ENCODE results near the gene PEX5L.

PEX5L gene

DNA sequence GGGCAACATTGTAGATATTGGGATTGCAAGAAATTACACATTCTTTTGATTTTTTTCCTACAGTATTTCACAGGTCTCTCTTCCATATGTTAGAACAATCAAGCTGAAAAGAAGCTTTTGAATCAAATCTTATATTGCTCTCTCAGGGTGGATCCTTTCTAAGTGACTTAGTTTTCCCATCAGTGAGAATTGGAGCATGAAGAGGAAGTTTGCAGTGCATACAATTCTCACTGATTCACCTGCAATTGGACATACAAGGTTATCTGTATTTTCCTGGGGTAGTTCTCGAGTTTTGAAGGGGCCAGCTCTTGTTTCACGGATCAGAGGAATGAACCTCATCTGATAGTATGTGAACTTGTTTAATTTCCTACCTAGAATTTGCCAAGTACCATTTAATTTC lies 150.8 kb downstream of the PEX5L start:
- DNase-seq: no peak

DNA sequence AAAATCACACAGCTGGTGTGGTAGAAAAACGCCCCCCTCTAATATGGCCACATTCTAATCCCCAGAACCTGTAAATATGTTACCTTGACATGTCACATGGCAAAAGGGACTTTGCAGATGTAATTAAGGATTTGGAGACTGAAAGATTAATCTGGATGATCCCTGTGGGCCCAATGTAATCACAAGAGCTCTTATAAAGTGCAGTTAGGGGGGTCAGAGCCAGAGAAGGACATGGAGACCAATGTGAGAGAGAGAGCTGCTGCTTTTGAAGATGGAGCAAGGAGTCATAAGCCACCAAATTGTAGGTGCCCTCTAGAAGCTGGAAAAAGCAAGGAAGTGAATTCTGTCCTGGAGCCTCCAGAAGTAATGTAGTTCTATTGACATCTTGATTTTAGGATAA lies 152.6 kb downstream of the PEX5L start:
- DNase-seq: no peak

DNA sequence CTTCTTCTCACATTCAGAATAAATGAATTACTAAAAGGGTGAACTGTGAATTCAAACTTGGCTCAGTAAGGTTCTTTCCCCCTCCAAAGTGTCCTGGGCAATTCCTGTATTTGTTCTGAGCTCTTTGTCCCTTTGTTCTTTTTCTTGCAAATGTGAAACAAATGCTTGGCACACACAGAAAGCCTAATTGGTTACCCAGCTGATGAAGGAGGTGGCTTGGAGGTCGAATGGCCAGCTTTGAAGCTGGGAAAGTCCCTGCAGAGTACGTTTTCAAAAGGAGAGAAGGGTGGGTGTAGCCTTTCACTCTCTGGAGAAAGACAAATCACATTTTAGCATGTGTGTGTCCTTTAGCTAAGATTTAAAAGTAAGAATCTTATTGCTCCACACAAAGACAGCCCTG lies 154.4 kb downstream of the PEX5L start:
- DNase-seq: no peak

- no peak for DNase-seq
Measured at GRCh38 chr3:179881791-179882190, 154.9 kb downstream of the PEX5L start.

- DNase-seq: no peak
Measured at GRCh38 chr3:179880868-179881267, 155.9 kb downstream of the PEX5L start.

DNA sequence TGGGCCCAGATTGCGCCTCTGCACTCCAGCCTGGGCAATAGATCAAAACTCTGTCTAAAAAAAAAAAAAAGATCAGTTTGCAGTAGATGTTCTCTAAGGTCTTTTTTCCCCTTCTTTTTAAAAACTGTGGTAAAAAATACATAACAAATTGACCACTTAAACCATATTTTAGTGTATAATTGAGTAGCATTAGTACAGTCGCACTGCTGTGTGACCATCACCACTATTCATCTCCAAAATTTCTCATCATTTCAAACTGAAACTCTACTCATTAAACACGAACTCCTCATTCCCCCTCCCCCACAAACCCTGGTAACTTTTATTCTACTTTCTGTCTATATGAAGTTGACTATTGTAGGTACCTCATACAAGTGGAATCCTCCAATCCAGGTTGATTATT lies 160.3 kb downstream of the PEX5L start:
- DNase-seq: no peak

GRCh38 chr3:179872842-179873241 lies 163.9 kb downstream of the PEX5L start:
- DNase-seq: no peak

- DNase-seq: no peak
Measured at GRCh38 chr3:179871782-179872181, 165.0 kb downstream of the PEX5L start.

GRCh38 chr3:179868715-179869114 lies 168.0 kb downstream of the PEX5L start:
- DNase-seq: no peak

DNA sequence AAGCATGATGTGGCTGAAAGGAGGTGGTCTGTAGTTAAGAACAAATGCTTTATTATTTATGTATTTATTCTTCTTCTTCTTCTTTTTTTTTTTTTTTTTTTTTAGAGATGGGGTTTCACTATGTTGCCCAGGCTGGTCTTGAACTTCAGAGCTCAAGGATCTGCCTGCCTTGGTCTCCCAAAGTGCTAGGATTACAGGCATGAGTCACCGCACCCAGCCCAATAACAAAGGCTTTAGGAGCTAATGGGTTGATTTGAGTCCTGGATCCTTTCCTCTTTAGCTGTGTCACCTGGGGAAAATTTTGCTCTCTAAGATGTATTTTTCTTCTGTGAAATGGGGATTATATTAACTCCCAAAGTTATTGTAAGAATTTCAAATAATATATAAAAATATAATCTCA lies 168.8 kb downstream of the PEX5L start:
- no peak for DNase-seq

DNA sequence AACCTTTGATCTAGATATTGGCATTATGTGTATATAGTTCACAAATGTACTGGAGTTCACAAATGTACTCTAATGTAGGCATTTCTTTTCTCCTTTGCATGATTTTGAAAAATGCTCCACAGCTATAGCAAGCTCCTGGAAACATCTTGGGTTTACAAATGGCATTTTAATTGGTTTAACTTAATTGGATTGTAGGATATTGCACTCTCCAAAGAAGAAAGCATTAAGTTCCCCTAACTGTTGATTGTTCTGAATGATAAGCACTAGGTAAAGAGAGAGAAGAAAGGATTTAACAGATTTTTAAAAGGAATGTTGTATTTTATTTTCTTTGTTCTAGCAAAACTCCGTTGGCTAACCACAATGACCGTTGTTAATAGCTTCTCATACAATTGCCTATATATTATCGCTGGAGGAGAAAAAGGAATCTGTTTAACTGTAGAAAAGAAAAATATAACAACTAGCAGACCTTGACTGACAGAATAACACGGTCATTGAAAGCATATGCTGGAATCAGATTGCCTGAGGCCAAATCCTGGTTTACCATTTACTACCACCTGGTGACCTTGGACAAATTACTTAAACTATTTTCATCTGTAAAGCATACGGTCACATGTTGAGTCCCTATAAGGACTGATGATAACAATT lies 170.8 kb downstream of the PEX5L start:
- DNase-seq: no peak

- DNase-seq: no peak
Measured at GRCh38 chr3:179861953-179862352, 174.8 kb downstream of the PEX5L start.

DNA sequence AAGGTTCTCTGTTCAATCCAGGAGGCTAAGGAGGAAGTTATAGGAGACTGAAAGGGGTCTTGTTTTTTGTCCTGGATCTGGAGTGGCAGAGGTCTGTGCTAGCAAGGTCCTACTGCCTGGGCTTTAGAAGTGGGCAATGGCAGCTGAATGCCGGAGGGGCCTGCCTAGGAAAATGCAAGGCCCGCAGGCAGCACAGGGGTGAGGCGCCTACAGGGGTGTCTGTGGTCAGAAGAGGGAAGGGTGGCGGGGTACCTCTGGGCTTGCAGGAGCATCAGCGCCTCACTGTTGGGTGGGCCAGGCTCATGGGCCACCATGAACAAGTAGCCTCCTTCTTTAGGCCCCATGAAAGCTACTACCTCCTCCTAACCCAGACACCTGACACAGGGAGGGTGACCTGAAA lies 175.4 kb downstream of the PEX5L start:
- no peak for DNase-seq

GRCh38 chr3:179860275-179861107 lies 176.2 kb downstream of the PEX5L start:
- DNase-seq: no peak

DNA sequence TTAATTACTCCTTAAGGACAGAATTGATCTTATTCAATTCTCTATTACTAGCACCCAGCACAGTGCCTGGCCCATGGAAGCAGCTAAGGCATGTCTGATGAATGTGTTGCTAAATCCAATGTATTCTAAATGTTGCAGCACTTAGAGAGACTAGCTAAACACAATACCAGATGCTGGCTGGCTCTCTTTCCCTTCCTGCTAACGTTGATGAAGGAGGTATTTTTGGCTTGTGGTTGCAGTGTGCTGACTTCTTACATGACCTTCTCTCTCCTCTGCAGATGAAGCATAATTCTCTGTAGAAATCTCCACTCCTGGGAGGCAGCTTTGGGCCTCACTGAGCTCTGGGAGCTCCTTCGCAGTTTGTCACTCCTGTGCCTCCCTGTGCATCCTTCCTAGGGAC lies 183.6 kb downstream of the PEX5L start:
- no peak for DNase-seq

GRCh38 chr3:179852142-179852905 lies 184.4 kb downstream of the PEX5L start:
- no peak for DNase-seq

DNA sequence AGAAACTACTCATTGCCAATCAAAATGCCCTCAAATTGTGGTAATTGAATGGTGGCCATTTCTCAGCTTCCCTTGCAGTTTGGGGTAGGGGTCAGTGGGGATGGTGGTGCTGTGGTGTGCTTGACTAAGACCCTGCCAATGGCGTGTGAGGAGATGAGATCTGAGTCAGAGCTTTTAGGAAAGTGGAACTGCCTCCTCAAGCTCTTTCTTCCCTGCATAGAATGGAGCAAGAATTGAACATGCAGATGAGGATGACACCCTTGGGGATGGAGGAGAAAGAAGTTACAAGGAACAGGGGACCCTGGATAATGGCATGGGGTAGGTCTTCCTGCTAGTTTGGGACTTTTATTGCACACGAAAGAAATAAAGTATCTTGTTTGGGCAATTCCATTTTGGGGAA lies 188.0 kb downstream of the PEX5L start:
- no peak for DNase-seq

DNA sequence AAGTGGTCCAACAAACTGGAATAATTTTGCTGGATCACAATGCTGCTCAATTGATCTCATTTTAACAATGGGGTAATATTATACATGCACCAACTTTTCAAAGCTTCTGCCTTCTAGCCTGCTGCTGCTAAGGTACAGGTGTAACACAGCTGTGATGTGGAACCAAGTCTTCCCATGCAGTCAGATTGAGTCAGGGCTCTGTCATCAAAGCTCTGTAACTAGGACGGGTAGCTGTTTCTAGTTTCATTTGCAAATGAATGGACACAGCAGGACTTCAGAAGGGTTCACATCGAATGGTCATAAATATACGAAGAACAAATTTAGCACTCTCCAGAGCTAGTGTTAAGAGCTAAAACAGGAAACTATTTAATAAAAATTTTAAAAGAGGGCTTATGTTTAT lies 194.7 kb downstream of the PEX5L start:
- no peak for DNase-seq

DNA sequence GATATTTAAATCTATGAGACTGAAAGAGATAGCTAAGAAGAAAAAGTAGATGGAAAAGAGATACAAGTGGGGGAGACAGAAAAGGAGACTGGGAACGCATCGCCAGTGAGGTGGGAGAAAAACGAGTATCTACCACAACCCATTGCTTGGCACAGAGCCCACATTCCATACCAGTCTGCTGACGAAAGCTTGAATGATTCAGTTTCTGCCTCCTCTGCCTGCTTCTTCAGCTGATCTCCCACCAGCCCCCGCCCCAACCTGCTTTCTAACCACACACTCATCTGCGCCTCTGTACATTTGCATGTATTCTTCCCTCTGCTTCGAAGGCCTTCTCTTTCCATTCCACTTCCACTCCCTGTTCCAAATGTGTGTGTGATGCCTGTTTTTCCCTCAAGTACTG lies 195.8 kb downstream of the PEX5L start:
- DNase-seq: no peak

DNA sequence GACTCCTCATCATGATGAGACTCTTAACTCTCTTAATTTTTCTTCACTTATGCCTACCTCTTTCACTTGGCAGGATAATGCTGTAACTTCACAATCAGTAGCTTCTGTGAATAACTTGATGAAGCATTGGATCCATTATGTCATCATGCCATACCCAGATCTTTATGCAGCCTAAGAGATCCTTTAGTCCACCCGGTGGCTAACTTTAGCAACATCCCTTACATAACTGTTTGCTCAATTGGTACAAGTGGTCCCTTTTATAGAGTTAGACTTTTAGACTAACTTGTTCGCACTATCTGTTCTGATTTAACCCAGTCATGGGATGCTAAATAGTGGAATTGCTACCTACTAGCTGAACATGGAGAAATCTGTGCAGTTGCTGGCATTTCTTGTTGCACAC lies 199.4 kb downstream of the PEX5L start:
- no peak for DNase-seq

DNA sequence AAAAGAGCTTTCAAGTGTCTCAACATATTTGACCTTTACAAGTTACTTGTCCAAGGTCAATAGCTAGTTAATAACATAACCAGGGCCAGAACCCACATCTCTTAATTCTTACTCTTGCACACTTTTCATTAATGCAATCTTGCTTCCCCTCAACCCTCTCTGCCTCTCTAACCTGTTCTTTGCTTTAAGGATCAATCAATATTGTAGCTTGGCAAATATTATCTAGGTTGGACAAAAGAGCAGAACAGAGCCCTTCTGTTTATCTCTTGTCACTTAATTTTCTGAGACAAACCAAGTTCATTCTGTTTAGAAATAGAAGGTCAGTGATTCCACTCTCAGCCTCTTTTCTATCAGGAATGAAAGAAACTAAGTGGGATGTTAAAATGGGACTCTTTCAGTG lies 203.4 kb downstream of the PEX5L start:
- no peak for DNase-seq

DNA sequence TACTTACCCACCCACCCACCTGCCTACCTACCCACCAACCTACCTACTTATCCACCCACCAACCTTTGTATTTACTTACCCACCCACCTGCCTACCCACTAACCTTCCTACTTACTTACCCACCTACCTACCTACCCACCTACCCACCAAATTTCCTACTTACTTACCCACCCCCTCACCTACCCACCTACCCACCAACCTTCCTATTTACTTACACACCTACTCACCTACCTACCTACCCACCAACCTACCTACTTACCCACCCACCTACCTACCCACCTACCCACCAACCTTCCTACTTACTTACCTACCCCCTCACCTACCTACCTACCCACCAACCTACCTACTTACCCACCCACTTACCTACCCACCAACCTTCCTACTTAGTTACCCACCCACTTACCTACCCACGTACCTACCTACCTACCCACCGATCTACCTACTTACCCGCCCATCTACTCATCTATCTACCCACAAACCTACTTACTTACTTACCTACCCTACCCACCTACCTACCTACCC lies 204.3 kb downstream of the PEX5L start:
- no peak for DNase-seq

DNA sequence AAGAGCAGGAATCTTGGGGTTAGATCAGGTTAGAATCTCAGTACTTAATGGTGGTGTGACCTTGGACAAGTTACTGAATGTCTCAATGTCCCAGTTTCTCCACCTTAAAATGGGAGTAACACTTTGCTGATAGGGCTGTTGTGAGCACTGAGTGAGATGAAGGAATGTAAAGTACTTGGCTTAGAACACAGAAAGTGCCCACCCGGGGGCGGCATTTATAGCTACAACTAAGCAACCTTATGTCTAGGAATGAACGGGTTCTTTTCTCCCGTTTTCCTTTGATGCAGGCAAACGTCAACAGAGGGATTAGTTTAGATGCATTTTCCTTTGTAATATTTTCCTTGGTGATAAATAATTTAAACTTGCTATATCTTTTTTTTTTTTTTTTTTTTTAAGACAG lies 207.3 kb downstream of the PEX5L start:
- DNase-seq: no peak

GRCh38 chr3:179828738-179829137 lies 208.0 kb downstream of the PEX5L start:
- no peak for DNase-seq

Data from stimulated activated CD4-positive, alpha-beta T cell treated with anti-CD3 and anti-CD28 coated beads, Interleukin-2, amount 100 ng/mL, for 48 hours (primary cell).